OCI-LY7 (cell line): ENCODE results near the gene KRTAP10-5. TPM values are rescaled to one million over a fixed set of nuclear protein-coding genes. Genes with fewer than 3 reads are reported as not detected.

Experiments
- BruUV-seq: library from RNA; stranded (reverse); fragments of 400-500 nt; replicated peaks from 2 replicates; lab custom pipeline; 2021; lab: Mats Ljungman, UMichigan
- CTCF ChIA-PET: fragments of 300-600 bp; sonication (Branson Sonifier 250); formaldehyde crosslinking; loops from one replicate; lab custom pipeline; 2022; ENCODE audit warnings: antibody characterized with exemption; ENCODE audit not compliant: unreplicated experiment; lab: Charles Lee
- POLR2A ChIA-PET: fragments of 300-600 bp; sonication (Branson Sonifier 250); formaldehyde crosslinking; loops from one replicate; lab custom pipeline; 2022; ENCODE audit warnings: antibody characterized with exemption; lab: Charles Lee
- DNase-seq: peaks from one replicate; pipeline ENCODE4 v3.0.0-alpha.2; 2015; ENCODE audit warnings: low spot score
- H2AFZ ChIP-seq: fragments of 200-600 bp; sonication (generic), shearing (Covaris generic); 2 replicates; pipeline ENCODE4 v1.6.1; 2014; ENCODE audit warnings: mild to moderate bottlenecking, antibody characterized with exemption, low read length, moderate library complexity
- H3K27ac ChIP-seq: fragments of 200-600 bp; sonication (generic); 2 replicates; pipeline ENCODE4 v1.5.1; 2014; ENCODE audit warnings: mixed run types, low read depth, mild to moderate bottlenecking, moderate library complexity, low read length, inconsistent platforms; ENCODE audit not compliant: poor library complexity, severe bottlenecking
- H3K36me3 ChIP-seq: fragments of 200-600 bp; sonication (generic); 2 replicates; pipeline ENCODE4 v1.6.1; 2014; ENCODE audit warnings: mild to moderate bottlenecking, antibody characterized with exemption, low read length, moderate library complexity, mixed read lengths; ENCODE audit not compliant: insufficient read depth
- H3K4me1 ChIP-seq: fragments of 200-600 bp; sonication (generic); 2 replicates; pipeline ENCODE4 v1.5.1; 2014; ENCODE audit warnings: mild to moderate bottlenecking, low read length; ENCODE audit not compliant: insufficient read depth, poor library complexity, severe bottlenecking
- H3K4me2 ChIP-seq: fragments of 200-600 bp; sonication (generic); 2 replicates; pipeline ENCODE4 v1.6.1; 2014; ENCODE audit warnings: mild to moderate bottlenecking, low read length
- H3K4me3 ChIP-seq: fragments of 200-600 bp; sonication (generic); 2 replicates; pipeline ENCODE4 v1.5.1; 2014; ENCODE audit warnings: mild to moderate bottlenecking, low read depth, low read length; ENCODE audit not compliant: poor library complexity, severe bottlenecking
- H3K79me2 ChIP-seq: fragments of 200-600 bp; sonication (generic); 2 replicates; pipeline ENCODE4 v1.6.1; 2016; ENCODE audit warnings: low read depth, mild to moderate bottlenecking, low read length, moderate library complexity, mixed read lengths; ENCODE audit not compliant: insufficient read depth
- H3K9me2 ChIP-seq: fragments of 200-600 bp; sonication (generic); 2 replicates; pipeline ENCODE4 v1.6.1; 2016; ENCODE audit warnings: mild to moderate bottlenecking, low read length, mixed read lengths; ENCODE audit not compliant: insufficient read depth
- H3K9me3 ChIP-seq: fragments of 200-600 bp; sonication (generic); 2 replicates; pipeline ENCODE4 v1.6.1; 2014; ENCODE audit warnings: mild to moderate bottlenecking, mixed run types, low read length, mixed read lengths
- H4K20me1 ChIP-seq: fragments of 200-600 bp; sonication (generic); 2 replicates; pipeline ENCODE4 v1.6.1; 2014; ENCODE audit warnings: mild to moderate bottlenecking, antibody characterized with exemption, low read length, moderate library complexity, mixed read lengths; ENCODE audit not compliant: insufficient read depth
- EZH2phosphoT487 ChIP-seq: fragments of 200-600 bp; sonication (generic); IDR thresholded peaks from 2 replicates; pipeline ENCODE4 v1.6.1; 2018; ENCODE audit warnings: low read depth, borderline replicate concordance, mild to moderate bottlenecking, mixed run types, antibody characterized with exemption, low read length, moderate library complexity, mixed read lengths
- intact Hi-C: fragments of 100-400 bp; cut with micrococcal nuclease; formaldehyde crosslinking; loops from one replicate; pipeline ENCODE4 v1.10.0; 2022; ENCODE audit not compliant: unreplicated experiment
- total RNA-seq, 2 experiments: library from RNA; depleted of rRNA in 1 of 2; stranded (reverse); fragments of >200 nt in 1 of 2; shearing (Covaris generic) in 1 of 2; gene quantifications; 2 replicates each; pipeline ENCODE4 v1.2.3, GENCODE V29; 2014 to 2022
- TF ChIP-seq, protein P1 (sequence below): fragments of 200-600 bp; sonication (generic); conservative IDR thresholded peaks from 2 replicates; pipeline ENCODE4 v1.5.1; 2014; ENCODE audit warnings: mild to moderate bottlenecking, antibody characterized with exemption, low read length, moderate library complexity, mixed read lengths

The KRTAP10-5 gene
- total RNA-seq, 2 experiments from 2014 or later, result not detected

DNA sequence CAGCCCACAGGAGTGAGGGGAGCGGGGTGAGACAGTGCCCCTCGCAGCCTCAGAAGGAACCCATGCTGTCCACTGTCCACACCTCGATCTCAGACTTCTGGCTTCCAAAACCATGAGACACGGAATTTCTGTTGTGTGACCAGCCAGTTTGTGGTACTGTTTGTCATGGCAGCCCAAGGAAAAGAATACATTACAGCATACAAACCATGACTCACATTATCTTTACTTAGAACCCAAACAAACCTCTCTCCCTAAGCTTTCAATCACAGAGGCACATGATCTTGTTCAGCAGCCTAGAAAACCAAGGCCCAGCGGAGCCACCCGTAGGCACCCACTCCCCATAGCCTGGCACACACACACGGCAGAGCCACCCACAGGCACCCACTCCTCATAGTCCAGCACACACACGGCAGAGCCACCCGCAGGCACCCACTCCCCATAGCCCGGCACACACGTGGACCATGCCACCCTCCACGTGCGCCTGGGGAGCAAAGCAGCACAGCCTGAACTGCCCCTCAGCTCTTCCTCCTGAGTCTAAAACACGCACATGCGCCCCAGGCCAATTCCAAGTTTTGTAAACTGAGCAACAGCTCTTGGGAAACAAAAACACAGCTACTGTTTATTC lies 7.3 kb downstream of the KRTAP10-5 start:
- Histone ChIP-seq H3K9me2 (no peaks in the 10 kb centered on the region), H2AFZ (no peak overlapping the region), H3K4me2 (no peak overlapping the region), H3K79me2 (no peaks in the 10 kb centered on the region), H3K4me3 (no peak overlapping the region), H4K20me1 (no peaks in the 10 kb centered on the region), H3K4me1 (no peaks in the 10 kb centered on the region), H3K9me3 (no peaks in the 10 kb centered on the region), H3K36me3 (no peaks in the 10 kb centered on the region), H3K27ac (no peak overlapping the region)
- CTCF ChIA-PET, result no interaction called here
- intact Hi-C loops, result no loop called here
- TF ChIP-seq, protein P1, sequence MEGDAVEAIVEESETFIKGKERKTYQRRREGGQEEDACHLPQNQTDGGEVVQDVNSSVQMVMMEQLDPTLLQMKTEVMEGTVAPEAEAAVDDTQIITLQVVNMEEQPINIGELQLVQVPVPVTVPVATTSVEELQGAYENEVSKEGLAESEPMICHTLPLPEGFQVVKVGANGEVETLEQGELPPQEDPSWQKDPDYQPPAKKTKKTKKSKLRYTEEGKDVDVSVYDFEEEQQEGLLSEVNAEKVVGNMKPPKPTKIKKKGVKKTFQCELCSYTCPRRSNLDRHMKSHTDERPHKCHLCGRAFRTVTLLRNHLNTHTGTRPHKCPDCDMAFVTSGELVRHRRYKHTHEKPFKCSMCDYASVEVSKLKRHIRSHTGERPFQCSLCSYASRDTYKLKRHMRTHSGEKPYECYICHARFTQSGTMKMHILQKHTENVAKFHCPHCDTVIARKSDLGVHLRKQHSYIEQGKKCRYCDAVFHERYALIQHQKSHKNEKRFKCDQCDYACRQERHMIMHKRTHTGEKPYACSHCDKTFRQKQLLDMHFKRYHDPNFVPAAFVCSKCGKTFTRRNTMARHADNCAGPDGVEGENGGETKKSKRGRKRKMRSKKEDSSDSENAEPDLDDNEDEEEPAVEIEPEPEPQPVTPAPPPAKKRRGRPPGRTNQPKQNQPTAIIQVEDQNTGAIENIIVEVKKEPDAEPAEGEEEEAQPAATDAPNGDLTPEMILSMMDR, result no peak
- TF ChIP-seq EZH2phosphoT487, result no peak
- POLR2A ChIA-PET, result interaction anchor here (0.7 kb wide), 1 partner anchor 55 kb away, joined by 4 read pairs; no protein-coding TSS in a partner anchor
- DNase-seq, result no peak
- no TSS peak for BruUV-seq

DNA sequence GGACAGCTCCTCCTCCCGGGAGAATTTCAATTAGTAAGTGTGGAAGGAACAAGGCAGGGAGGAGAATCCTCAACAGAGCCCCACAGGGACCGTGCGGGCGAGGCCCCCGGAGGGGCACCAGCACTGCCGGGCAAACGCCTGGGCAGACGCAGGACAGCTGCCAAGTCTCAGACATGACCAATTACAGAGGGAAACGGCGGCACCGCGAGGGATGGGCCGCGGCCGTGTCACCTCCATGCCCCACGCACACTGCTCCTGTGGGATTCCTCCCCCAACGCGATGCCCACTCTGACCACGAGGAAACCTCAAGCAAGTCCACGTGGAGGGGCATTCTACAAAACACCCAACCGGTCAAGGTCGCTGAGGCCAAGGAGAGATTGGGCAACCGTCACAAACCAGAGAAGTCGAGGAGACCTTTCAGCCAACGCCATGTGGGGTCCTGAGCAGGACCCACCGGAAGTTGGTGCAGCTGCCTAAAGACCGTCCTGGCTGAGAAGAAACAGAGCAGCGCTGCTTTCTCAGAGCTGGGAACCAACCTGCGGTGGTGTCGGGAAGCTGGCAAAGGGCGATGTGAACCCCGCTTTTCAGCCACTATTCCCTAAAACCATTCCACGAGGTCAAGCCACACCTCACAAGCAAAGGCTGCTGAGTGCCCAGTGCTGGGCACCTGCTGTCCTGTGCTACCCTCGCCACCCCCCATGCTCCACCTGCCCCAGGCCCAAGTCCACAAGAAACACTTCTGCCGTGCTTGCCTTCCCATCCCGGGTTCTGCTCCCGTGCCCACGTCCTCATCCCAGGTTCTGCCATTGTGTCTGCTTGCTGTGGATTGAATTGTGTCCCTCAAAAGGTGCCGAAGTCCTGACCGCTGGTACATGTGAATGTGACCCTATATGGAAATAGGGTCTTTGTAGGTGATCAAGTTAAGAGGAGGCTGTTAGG lies 8.3 kb downstream of the KRTAP10-5 start:
- CTCF ChIA-PET, result no interaction called here
- BruUV-seq, result no TSS peak
- H3K4me1 ChIP-seq, result no peaks in the 10 kb centered on the region
- H3K36me3 ChIP-seq, result no peaks in the 10 kb centered on the region
- no peak overlapping the region for H3K4me3 ChIP-seq
- no peak overlapping the region for H3K4me2 ChIP-seq
- no peak overlapping the region for H2AFZ ChIP-seq
- no peak overlapping the region for H3K27ac ChIP-seq
- H3K9me3 ChIP-seq, result no peaks in the 10 kb centered on the region
- H3K79me2 ChIP-seq, result no peaks in the 10 kb centered on the region
- intact Hi-C loops, result no loop called here
- no peaks in the 10 kb centered on the region for H3K9me2 ChIP-seq
- no peak for DNase-seq
- TF ChIP-seq, protein P1, result no peak
- no peak for TF ChIP-seq EZH2phosphoT487
- no peaks in the 10 kb centered on the region for H4K20me1 ChIP-seq
- POLR2A ChIA-PET, result interaction anchor here (0.7 kb wide), 1 partner anchor 54 kb away, joined by 4 read pairs; no protein-coding TSS in a partner anchor
